ENCODE results near the gene PHETA1. TPM values are rescaled to one million over a fixed set of nuclear protein-coding genes. Genes with fewer than 3 reads are reported as not detected.

Gene PHETA1
- total RNA-seq, 1 experiment from 2014 or later, result 16.3 TPM

- no peaks in the 10 kb centered on the region for H3K9me3 ChIP-seq (ENCODE audit: control insufficient read depth, insufficient read depth, low read depth, low read length)
- peaks cover 2% of the 10 kb centered on the region; the same call in 1 of the 2 replicates for H3K4me1 ChIP-seq (ENCODE audit: control insufficient read depth, insufficient read depth, low read length)
- intact Hi-C loops (cut with micrococcal nuclease; ENCODE audit: unreplicated experiment), result loop anchor here (2.0 to 5.0 kb wide), 2 partner anchors 290 to 418 kb away; no protein-coding TSS in a partner anchor
- no peak overlapping the region for H3K27ac ChIP-seq (ENCODE audit: low read length)
- ChIA-PET POLR2A (interaction anchor here (0.7 kb wide), 1 partner anchor 155 kb away, joined by 5 read pairs; no protein-coding TSS in a partner anchor), CTCF (interaction anchor here (0.5 to 0.8 kb wide), 5 partner anchors 14 to 430 kb away, joined by 3 to 8 read pairs (median 4); no protein-coding TSS in a partner anchor)
- H3K4me3 ChIP-seq (ENCODE audit: low read depth in 2 of 2, low read length in 2 of 2), result no peak overlapping the region
- no peak for DNase-seq (ENCODE audit: low read depth, low spot score)
- no peaks in the 10 kb centered on the region for H3K36me3 ChIP-seq (ENCODE audit: control insufficient read depth, insufficient read depth, low read length)
- TF ChIP-seq TCF7L2 (IDR thresholded peaks at IDR 0.05; ENCODE audit: low read depth, low read length) (no peak), CTCF (IDR thresholded peaks at IDR 0.05) (no peak), SIN3A (IDR thresholded peaks at IDR 0.05; ENCODE audit: borderline replicate concordance, insufficient read depth, low read depth, low read length) (no peak), REST (IDR thresholded peaks at IDR 0.05; ENCODE audit: insufficient read depth in 1 of 2, low read depth in 2 of 2, low read length in 1 of 2) (no peak), POLR2AphosphoS5 (IDR thresholded peaks at IDR 0.05; ENCODE audit: low read depth, low read length) (no peak)
- H3K27me3 ChIP-seq (ENCODE audit: control insufficient read depth, insufficient read depth, low read length), result no peaks in the 10 kb centered on the region
- in situ Hi-C loops (cut with HindIII; ENCODE audit: low pct_unique_long_range_greater_than_20kb, low sequenced_read_pairs), result no loop called here
- BruUV-seq (replicated peaks), result no TSS peak
- ATAC-seq, result no peak
These were observed 56.2 kb downstream of the PHETA1 start for GRCh38 chr12:111312708-111313107.

GRCh38 chr12:111312016-111312415, 56.9 kb downstream of the PHETA1 start:
- H3K9me3 ChIP-seq (ENCODE audit: control insufficient read depth, insufficient read depth, low read depth, low read length), result no peaks in the 10 kb centered on the region
- H3K36me3 ChIP-seq (ENCODE audit: control insufficient read depth, insufficient read depth, low read length), result no peaks in the 10 kb centered on the region
- no peak overlapping the region for H3K27ac ChIP-seq (ENCODE audit: low read length)
- CTCF ChIA-PET, result interaction anchor here (0.5 kb wide), 1 partner anchor 429 kb away, joined by 4 read pairs; no protein-coding TSS in a partner anchor
- no peak for ATAC-seq
- POLR2A ChIA-PET, result no interaction called here
- intact Hi-C loops (cut with micrococcal nuclease; ENCODE audit: unreplicated experiment) (loop anchor here (2.0 to 5.0 kb wide), 2 partner anchors 290 to 417 kb away; no protein-coding TSS in a partner anchor), in situ Hi-C loops (cut with HindIII; ENCODE audit: low pct_unique_long_range_greater_than_20kb, low sequenced_read_pairs) (no loop called here)
- H3K4me1 ChIP-seq (ENCODE audit: control insufficient read depth, insufficient read depth, low read length), result peaks cover 2% of the 10 kb centered on the region; the same call in 1 of the 2 replicates
- TF ChIP-seq REST (IDR thresholded peaks at IDR 0.05; ENCODE audit: insufficient read depth in 1 of 2, low read depth in 2 of 2, low read length in 1 of 2) (no peak), CTCF (IDR thresholded peaks at IDR 0.05) (no peak), TCF7L2 (IDR thresholded peaks at IDR 0.05; ENCODE audit: low read depth, low read length) (no peak), POLR2AphosphoS5 (IDR thresholded peaks at IDR 0.05; ENCODE audit: low read depth, low read length) (no peak), SIN3A (IDR thresholded peaks at IDR 0.05; ENCODE audit: borderline replicate concordance, insufficient read depth, low read depth, low read length) (no peak)
- DNase-seq (ENCODE audit: low read depth, low spot score), result no peak
- no TSS peak for BruUV-seq (replicated peaks)
- H3K4me3 ChIP-seq (ENCODE audit: low read depth in 2 of 2, low read length in 2 of 2), result no peak overlapping the region
- no peaks in the 10 kb centered on the region for H3K27me3 ChIP-seq (ENCODE audit: control insufficient read depth, insufficient read depth, low read length)

Measured in Panc1 (cell line).